ENCODE measurements around the gene CDK17.

DNA sequence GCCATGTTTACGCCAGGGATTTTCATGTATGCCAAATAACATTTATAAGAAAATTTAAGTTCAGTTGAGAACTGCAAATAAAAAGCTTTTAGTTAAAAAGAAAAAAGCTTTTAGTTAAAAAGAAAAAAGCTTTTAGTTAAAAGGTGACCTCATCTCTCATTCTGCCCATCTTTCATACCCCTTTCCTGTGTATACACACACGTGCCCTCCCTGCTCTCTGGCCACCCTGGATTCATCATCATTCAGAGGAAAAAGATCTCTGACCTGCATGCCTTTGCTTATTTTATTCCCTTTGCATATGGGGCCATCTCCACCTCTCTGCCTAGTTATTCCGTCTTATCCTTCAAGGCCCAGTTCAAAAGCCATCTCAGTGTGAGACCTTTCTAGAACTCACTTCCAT is 38.1 kb upstream of the CDK17 start:
- TF ChIP-seq CTCF (IDR thresholded peaks at IDR 0.05) = no peak
- TF ChIP-seq ZFX (IDR thresholded peaks at IDR 0.05; ENCODE audit: borderline replicate concordance) = no peak
